K562 (cell line): ENCODE measurements around the gene TMEM117. TPM values are rescaled to one million over a fixed set of nuclear protein-coding genes. Genes with fewer than 3 reads are reported as not detected.

Source experiments
- ATAC-seq: fragments of 200-7000 bp; cut with Tn5 transposase; 3 replicates; pipeline ENCODE4 v1.9.1; 2020; ENCODE audit warnings: moderate library complexity
- BruUV-seq: library from RNA; stranded (reverse); fragments of 400-500 nt; replicated peaks from 2 replicates; lab custom pipeline; 2021; lab: Mats Ljungman, UMichigan
- CTCF ChIA-PET: fragments of 300-600 bp; formaldehyde crosslinking; extraction: SDS; loops from one replicate; lab custom pipeline; 2021; ENCODE audit warnings: low intra/inter-chr PET ratio; lab: Yijun Ruan, JAX
- POLR2A ChIA-PET: fragments of 300-600, 350-650 bp; sonication (Branson Sonifier 250); formaldehyde crosslinking; extraction: SDS; loops from one replicate; lab custom pipeline; 2021; ENCODE audit warnings: antibody characterized with exemption, inconsistent platforms; lab: Yijun Ruan, JAX
- DNase-seq, 4 experiments: peaks; one replicate each; pipeline versions ENCODE4 v3.0.0 to v3.0.0-alpha.2; 2011 to 2018; ENCODE audit warnings: low spot score in 3 of 4, mixed read lengths in 3 of 4; ENCODE audit errors: extremely low read depth in 1 of 4
- FAIRE-seq: peaks from 2 replicates; lab custom pipeline; 2011; peaks lifted over from hg19 to GRCh38; lab: Jason Lieb, UNC
- H2AFZ ChIP-seq: 2 replicates; pipeline ENCODE4 v1.6.0; 2011; ENCODE audit warnings: low read depth, low read length, control low read depth, inconsistent platforms
- H3K27ac ChIP-seq: fragments of 200-600 bp; 3 replicates; pipeline ENCODE4 v1.8.0; 2011; ENCODE audit warnings: low read depth, mild to moderate bottlenecking, control low read depth, inconsistent platforms, low read length, moderate library complexity, mixed read lengths; ENCODE audit errors: extremely low read depth
- H3K27me3 ChIP-seq, 2 experiments: fragments of 300-600 bp in 1 of 2; 2 replicates in 1 of 2; 3 replicates in 1 of 2; pipeline versions ENCODE4 v1.6.0 to v1.8.0; 2011; ENCODE audit warnings: inconsistent platforms in 2 of 2, low read length in 2 of 2, mild to moderate bottlenecking in 1 of 2, mixed read lengths in 1 of 2, moderate library complexity in 1 of 2; ENCODE audit not compliant: control insufficient read depth in 2 of 2, insufficient read depth in 2 of 2
- H3K36me3 ChIP-seq: fragments of 300-600 bp; 3 replicates; pipeline ENCODE4 v1.8.0; 2011; ENCODE audit warnings: mild to moderate bottlenecking, low read length, inconsistent platforms; ENCODE audit not compliant: control insufficient read depth, insufficient read depth
- H3K4me1 ChIP-seq, 2 experiments: fragments of 200-600 bp in 1 of 2; replicated peaks in 1 of 2; 2 replicates in 1 of 2; 3 replicates in 1 of 2; pipeline versions ENCODE4 v1.5.1 to v1.8.0; 2011; ENCODE audit warnings: inconsistent platforms in 2 of 2, low read length in 2 of 2, mild to moderate bottlenecking in 1 of 2, mixed read lengths in 1 of 2, moderate library complexity in 1 of 2; ENCODE audit not compliant: control insufficient read depth in 2 of 2, insufficient read depth in 2 of 2
- H3K4me2 ChIP-seq: 2 replicates; pipeline ENCODE4 v1.6.1; 2011; ENCODE audit warnings: low read length, control low read depth, inconsistent platforms, mixed read lengths; ENCODE audit not compliant: insufficient read depth
- H3K4me3 ChIP-seq: fragments of 200-600 bp; sonication (generic), shearing (Covaris generic); 2 replicates; pipeline ENCODE4 v1.5.1; 2016; ENCODE audit warnings: control low read depth, inconsistent platforms
- H3K79me2 ChIP-seq: fragments of 200-600 bp; 3 replicates; pipeline ENCODE4 v1.8.0; 2011; ENCODE audit warnings: low read length, inconsistent platforms; ENCODE audit not compliant: control insufficient read depth, insufficient read depth
- H3K9ac ChIP-seq, 2 experiments: 2 replicates each; pipeline versions ENCODE4 v1.6.0 to v1.6.1; 2011; ENCODE audit warnings: low read depth in 2 of 2, low read length in 2 of 2, control low read depth in 1 of 2, inconsistent platforms in 1 of 2, mild to moderate bottlenecking in 1 of 2, mixed read lengths in 1 of 2; ENCODE audit not compliant: insufficient read depth in 1 of 2
- H3K9me1 ChIP-seq: one replicate; pipeline ENCODE4 v1.6.0; 2011; ENCODE audit warnings: inconsistent platforms, mild to moderate bottlenecking, low read length, moderate library complexity; ENCODE audit not compliant: control insufficient read depth, insufficient read depth
- H3K9me3 ChIP-seq: replicated peaks from 2 replicates; pipeline ENCODE4 v1.5.1; 2011; ENCODE audit warnings: low read depth, low read length, inconsistent platforms; ENCODE audit not compliant: control insufficient read depth, insufficient read depth
- H4K20me1 ChIP-seq: replicated peaks from 2 replicates; pipeline ENCODE4 v1.6.1; 2011; ENCODE audit warnings: low read length, inconsistent platforms, mixed read lengths; ENCODE audit not compliant: control insufficient read depth, insufficient read depth
- CBFA2T2 ChIP-seq: fragments of 450-650 bp; conservative IDR thresholded peaks from 2 replicates; pipeline ENCODE4 v1.6.1; 2017; ENCODE audit warnings: mild to moderate bottlenecking
- CHD1 ChIP-seq: fragments of 200-600 bp; sonication (generic); IDR thresholded peaks from one replicate; pipeline ENCODE4 v1.6.1; 2012; ENCODE audit warnings: mild to moderate bottlenecking, moderate library complexity, low read length, inconsistent platforms
- ELK1 ChIP-seq: sonication (generic); formaldehyde crosslinking; IDR thresholded peaks from 2 replicates; pipeline ENCODE4 v1.8.1; 2022; ENCODE audit warnings: missing genetic modification reagents
- EZH2 ChIP-seq: IDR thresholded peaks from 2 replicates; pipeline ENCODE4 v1.6.1; 2012; ENCODE audit warnings: low read depth, mild to moderate bottlenecking, inconsistent platforms, low read length, borderline replicate concordance
- FOXJ2 ChIP-seq: fragments of 200-800 bp; sonication (Bioruptor generic); IDR thresholded peaks from 2 replicates; pipeline ENCODE4 v1.6.1; 2016; ENCODE audit warnings: missing genetic modification characterization, missing compliant biosample characterization
- HDAC6 ChIP-seq: IDR thresholded peaks from 2 replicates; pipeline ENCODE4 v1.6.1; 2012; ENCODE audit warnings: low read depth, mild to moderate bottlenecking, control low read depth, inconsistent platforms, low read length, moderate library complexity
- HEY1 ChIP-seq: fragments of 250-450 bp; sonication (Bioruptor Pico); IDR thresholded peaks from 2 replicates; pipeline ENCODE4 v1.5.0; 2020; ENCODE audit warnings: mild to moderate bottlenecking, moderate library complexity, borderline replicate concordance
- KAT8 ChIP-seq: fragments of 450-650 bp; IDR thresholded peaks from 2 replicates; pipeline ENCODE4 v1.6.1; 2016; ENCODE audit warnings: low read depth, mild to moderate bottlenecking
- MCM5 ChIP-seq: fragments of 450-650 bp; IDR thresholded peaks from 2 replicates; pipeline ENCODE4 v1.6.1; 2016; ENCODE audit warnings: low read depth
- NBN ChIP-seq: fragments of 450-650 bp; IDR thresholded peaks from 2 replicates; pipeline ENCODE4 v1.6.1; 2016; ENCODE audit warnings: low read depth, mild to moderate bottlenecking
- NFE2 ChIP-seq: IDR thresholded peaks from 2 replicates; pipeline ENCODE4 v1.6.1; 2014; ENCODE audit warnings: antibody characterized with exemption, low read depth
- RBM17 ChIP-seq: fragments of 200-400 bp; formaldehyde crosslinking; IDR thresholded peaks from 2 replicates; pipeline ENCODE4 v1.6.1; 2017; ENCODE audit warnings: low read depth, mild to moderate bottlenecking, low read length, borderline replicate concordance
- SRSF3 ChIP-seq: fragments of 200-400 bp; formaldehyde crosslinking; IDR thresholded peaks from 2 replicates; pipeline ENCODE4 v1.6.1; 2016; ENCODE audit warnings: mild to moderate bottlenecking, low read length, moderate library complexity; ENCODE audit not compliant: insufficient read depth
- XRCC4 ChIP-seq: IDR thresholded peaks from one replicate; pipeline ENCODE4 v1.6.1; 2011; ENCODE audit not compliant: insufficient read depth, insufficient read length; ENCODE audit errors: extremely low read depth
- ZBTB1 ChIP-seq: sonication (generic); formaldehyde crosslinking; IDR thresholded peaks from 2 replicates; pipeline ENCODE4 v1.8.1; 2023; ENCODE audit warnings: missing genetic modification reagents, low read depth, mild to moderate bottlenecking, borderline replicate concordance
- ZC3H4 ChIP-seq: sonication (generic); formaldehyde crosslinking; IDR thresholded peaks from 2 replicates; pipeline ENCODE4 v1.9.0; 2021; ENCODE audit warnings: missing genetic modification reagents, borderline replicate concordance
- ZNF717 ChIP-seq: fragments of 250-450 bp; sonication (Bioruptor Pico); IDR thresholded peaks from 2 replicates; pipeline ENCODE4 v1.5.0; 2021
- ZNF778 ChIP-seq: fragments of 450-650 bp; formaldehyde crosslinking; IDR thresholded peaks from 2 replicates; pipeline ENCODE4 v1.4.0; 2020; ENCODE audit warnings: mild to moderate bottlenecking, moderate library complexity
- WGBS: fragments of 100-300 bp; shearing (Covaris generic); methylation state at CpG from one replicate; pipeline ENCODE4 v1.1.6; 2016; ENCODE audit warnings: low coverage, mixed read lengths; ENCODE audit not compliant: insufficient coverage; ENCODE audit errors: missing lambda C conversion rate; 5-methylcytosine and 5-hydroxymethylcytosine counted together
- in situ Hi-C: fragments of 300-500 bp; cut with MboI; formaldehyde crosslinking; loops from 4 replicates; pipeline ENCODE4 v1.15.0; 2018; ENCODE audit warnings: inconsistent platforms, mixed read lengths
- intact Hi-C: fragments of 100-400 bp; cut with micrococcal nuclease; formaldehyde crosslinking; loops from 2 replicates; pipeline ENCODE4 v1.14.2; 2022
- polyA plus RNA-seq, 8 experiments: library from polyadenylated mRNA; depleted of rRNA in 4 of 8; stranded (reverse) in 5 of 8; unstranded in 3 of 8; fragments of >200 nt; fragmentation: Nextera tagmentation in 2 of 8; fragmentation: Illumina TruSeq in 1 of 8; extraction: Ambion mirVana in 2 of 8; extraction: Trizol in 1 of 8; gene quantifications; 2 replicates each; pipeline versions ENCODE4 v1.2.1 to v1.2.3, GENCODE V29; 2011 to 2014; ENCODE audit warnings: inconsistent platforms in 1 of 8, missing spikeins in 1 of 8
- total RNA-seq, 7 experiments: library from RNA; depleted of rRNA in 6 of 7; stranded (reverse); fragments of >200 nt in 6 of 7; fragmentation: Illumina TruSeq in 2 of 7; extraction: Trizol in 2 of 7; gene quantifications; 2 replicates each; pipeline versions ENCODE4 v1.2.1 to v1.2.3, GENCODE V29; 2011 to 2021; ENCODE audit warnings: low replicate concordance in 1 of 7

Gene TMEM117
- total and polyA plus RNA-seq, 9 of the 15 experiments (the other 6 are each of a cell fraction or from before 2014, with no cell fraction given): 0.31 to 2.8 (median 1.0) TPM

GRCh38 chr12:44384136-44384535 is 548.3 kb downstream of the TMEM117 start:
- no TSS peak for BruUV-seq
- Histone ChIP-seq H3K9ac (no peak overlapping the region), H3K27me3 (no peaks in the 10 kb centered on the region), H3K9me1 (no peaks in the 10 kb centered on the region), H3K4me1 (no peaks in the 10 kb centered on the region), H2AFZ (no peak overlapping the region), H4K20me1 (no peaks in the 10 kb centered on the region), H3K4me2 (no peak overlapping the region), H3K9me3 (peaks cover 2% of the 10 kb centered on the region; the same call in 1 of the 2 replicates), H3K79me2 (no peaks in the 10 kb centered on the region), H3K27ac (no peak overlapping the region), H3K36me3 (no peaks in the 10 kb centered on the region), H3K4me3 (no peak overlapping the region)
- intact Hi-C loops: no loop called here
- POLR2A ChIA-PET: no interaction called here
- FAIRE-seq (no peak), ATAC-seq (no peak), DNase-seq (no peak)
- in situ Hi-C loops: no loop called here
- CTCF ChIA-PET: no interaction called here
- TF ChIP-seq CBFA2T2 (no peak), FOXJ2 (tag) (no peak), MCM5 (no peak), ZNF717 (no peak), NFE2 (no peak), ZBTB1 (no peak), NBN (no peak), ZNF778 (CRISPR knock-in tag) (no peak), KAT8 (no peak)
- WGBS: 0% methylated on average over 3 of the region's 3 CpGs

GRCh38 chr12:44385964-44386363 is 550.1 kb downstream of the TMEM117 start:
- Histone ChIP-seq H3K27ac (no peak overlapping the region), H4K20me1 (no peaks in the 10 kb centered on the region), H2AFZ (no peak overlapping the region), H3K4me1 (no peaks in the 10 kb centered on the region), H3K36me3 (no peaks in the 10 kb centered on the region), H3K79me2 (no peaks in the 10 kb centered on the region), H3K4me2 (no peak overlapping the region), H3K9ac (no peak overlapping the region), H3K27me3 (no peaks in the 10 kb centered on the region), H3K9me3 (peaks cover 2% of the 10 kb centered on the region; the same call in 1 of the 2 replicates), H3K4me3 (no peak overlapping the region), H3K9me1 (no peaks in the 10 kb centered on the region)
- FAIRE-seq (no peak), DNase-seq (no peak), ATAC-seq (no peak)
- intact Hi-C loops (no loop called here), in situ Hi-C loops (no loop called here)
- 2% methylated on average over 4 of the region's 4 CpGs for WGBS
- BruUV-seq: no TSS peak
- ChIA-PET POLR2A (no interaction called here), CTCF (no interaction called here)
- TF ChIP-seq RBM17 (no peak), SRSF3 (no peak), HDAC6 (no peak), CHD1 (no peak), ZC3H4 (CRISPR knock-in tag) (no peak), XRCC4 (no peak), ELK1 (CRISPR knock-in tag) (no peak), HEY1 (CRISPR knock-in tag) (no peak), EZH2 (no peak)
